Neural progenitor cell (in vitro differentiated cells): ENCODE data around the gene PPARGC1A.

ENCODE experiments used
- EZH2phosphoT487 ChIP-seq: fragments of 200-600 bp; sonication (generic); IDR thresholded peaks from 2 replicates; pipeline ENCODE4 v1.6.1; 2017; ENCODE audit warnings: antibody characterized with exemption
- TF ChIP-seq, protein P1 (sequence below): fragments of 200-600 bp; sonication (generic); IDR thresholded peaks from 2 replicates; pipeline ENCODE4 v1.5.1; 2017; ENCODE audit warnings: antibody characterized with exemption, mild to moderate bottlenecking

- TF ChIP-seq, protein P1, sequence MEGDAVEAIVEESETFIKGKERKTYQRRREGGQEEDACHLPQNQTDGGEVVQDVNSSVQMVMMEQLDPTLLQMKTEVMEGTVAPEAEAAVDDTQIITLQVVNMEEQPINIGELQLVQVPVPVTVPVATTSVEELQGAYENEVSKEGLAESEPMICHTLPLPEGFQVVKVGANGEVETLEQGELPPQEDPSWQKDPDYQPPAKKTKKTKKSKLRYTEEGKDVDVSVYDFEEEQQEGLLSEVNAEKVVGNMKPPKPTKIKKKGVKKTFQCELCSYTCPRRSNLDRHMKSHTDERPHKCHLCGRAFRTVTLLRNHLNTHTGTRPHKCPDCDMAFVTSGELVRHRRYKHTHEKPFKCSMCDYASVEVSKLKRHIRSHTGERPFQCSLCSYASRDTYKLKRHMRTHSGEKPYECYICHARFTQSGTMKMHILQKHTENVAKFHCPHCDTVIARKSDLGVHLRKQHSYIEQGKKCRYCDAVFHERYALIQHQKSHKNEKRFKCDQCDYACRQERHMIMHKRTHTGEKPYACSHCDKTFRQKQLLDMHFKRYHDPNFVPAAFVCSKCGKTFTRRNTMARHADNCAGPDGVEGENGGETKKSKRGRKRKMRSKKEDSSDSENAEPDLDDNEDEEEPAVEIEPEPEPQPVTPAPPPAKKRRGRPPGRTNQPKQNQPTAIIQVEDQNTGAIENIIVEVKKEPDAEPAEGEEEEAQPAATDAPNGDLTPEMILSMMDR = no peak
- no peak for TF ChIP-seq EZH2phosphoT487
Observed at GRCh38 chr4:23878246-23878891, 11.5 kb downstream of the PPARGC1A start.
